ENCODE results near the gene REM2. TPM values are rescaled to one million over a fixed set of nuclear protein-coding genes. Genes with fewer than 3 reads are reported as not detected.

The REM2 gene
- total RNA-seq, 4 donors from 2014 or later = 0.57 to 2.1 (median 1.4) TPM

DNA sequence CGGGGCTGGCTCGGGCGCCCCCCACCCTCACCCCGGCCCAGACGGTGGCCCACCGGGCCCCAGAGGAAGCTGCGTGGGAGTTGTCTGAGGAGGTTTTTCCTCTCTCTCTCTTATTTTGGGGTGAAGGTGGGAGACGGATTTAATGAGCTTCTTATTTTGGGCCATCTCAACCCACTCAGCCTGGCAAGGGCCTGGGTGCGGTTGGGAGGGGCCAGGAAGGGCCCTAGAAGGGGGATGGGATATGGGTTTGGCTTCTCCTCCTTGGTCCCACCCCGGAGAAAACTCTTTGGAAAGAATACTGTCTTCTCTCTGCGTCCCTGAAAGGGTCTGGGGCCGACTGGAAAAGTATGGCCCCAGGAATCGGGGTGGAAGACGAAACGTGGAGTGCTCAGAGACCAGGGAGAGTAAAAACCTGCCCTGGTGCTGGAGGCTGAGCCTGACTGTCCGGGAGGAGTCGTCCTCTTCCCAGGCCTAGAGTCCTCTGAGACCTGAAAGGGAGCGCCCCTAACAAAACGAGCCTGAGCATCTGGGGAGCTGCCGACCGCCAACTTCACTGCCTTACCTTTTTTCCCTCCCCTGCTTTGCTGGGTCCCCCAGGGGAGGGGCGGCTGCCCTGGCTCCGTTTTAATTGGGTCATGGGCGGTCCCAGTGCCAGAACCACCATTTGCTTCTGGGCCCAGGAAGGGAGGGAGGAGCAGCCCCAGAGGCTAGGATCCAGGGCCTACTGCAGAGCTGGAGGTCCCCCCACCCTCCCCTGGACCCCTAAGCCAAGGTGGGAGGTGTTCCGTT, 45.1 kb upstream of the REM2 start:
- H3K27me3 ChIP-seq = no peaks in the 10 kb centered on the region
- peaks cover 0 to 31% (median 0%) of the 10 kb centered on the region in 3 donors for H3K36me3 ChIP-seq
- H3K9me3 ChIP-seq = no peaks in the 10 kb centered on the region
- TF ChIP-seq, protein P1, sequence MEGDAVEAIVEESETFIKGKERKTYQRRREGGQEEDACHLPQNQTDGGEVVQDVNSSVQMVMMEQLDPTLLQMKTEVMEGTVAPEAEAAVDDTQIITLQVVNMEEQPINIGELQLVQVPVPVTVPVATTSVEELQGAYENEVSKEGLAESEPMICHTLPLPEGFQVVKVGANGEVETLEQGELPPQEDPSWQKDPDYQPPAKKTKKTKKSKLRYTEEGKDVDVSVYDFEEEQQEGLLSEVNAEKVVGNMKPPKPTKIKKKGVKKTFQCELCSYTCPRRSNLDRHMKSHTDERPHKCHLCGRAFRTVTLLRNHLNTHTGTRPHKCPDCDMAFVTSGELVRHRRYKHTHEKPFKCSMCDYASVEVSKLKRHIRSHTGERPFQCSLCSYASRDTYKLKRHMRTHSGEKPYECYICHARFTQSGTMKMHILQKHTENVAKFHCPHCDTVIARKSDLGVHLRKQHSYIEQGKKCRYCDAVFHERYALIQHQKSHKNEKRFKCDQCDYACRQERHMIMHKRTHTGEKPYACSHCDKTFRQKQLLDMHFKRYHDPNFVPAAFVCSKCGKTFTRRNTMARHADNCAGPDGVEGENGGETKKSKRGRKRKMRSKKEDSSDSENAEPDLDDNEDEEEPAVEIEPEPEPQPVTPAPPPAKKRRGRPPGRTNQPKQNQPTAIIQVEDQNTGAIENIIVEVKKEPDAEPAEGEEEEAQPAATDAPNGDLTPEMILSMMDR (IDR thresholded peaks at IDR 0.05) = no peak
- TF ChIP-seq POLR2A (IDR thresholded peaks at IDR 0.05) = no peak
- DNase-seq = peak in 2 of 3 donors; percentile 56 to 70
- H3K4me3 ChIP-seq = peak overlapping the region; percentile 46 to 86 (median 72)
- peaks cover 0 to 29% (median 4%) of the 10 kb centered on the region in 4 donors for H3K4me1 ChIP-seq
- H3K27ac ChIP-seq = peak overlapping the region; percentile 74 to 94 (median 88)

DNA sequence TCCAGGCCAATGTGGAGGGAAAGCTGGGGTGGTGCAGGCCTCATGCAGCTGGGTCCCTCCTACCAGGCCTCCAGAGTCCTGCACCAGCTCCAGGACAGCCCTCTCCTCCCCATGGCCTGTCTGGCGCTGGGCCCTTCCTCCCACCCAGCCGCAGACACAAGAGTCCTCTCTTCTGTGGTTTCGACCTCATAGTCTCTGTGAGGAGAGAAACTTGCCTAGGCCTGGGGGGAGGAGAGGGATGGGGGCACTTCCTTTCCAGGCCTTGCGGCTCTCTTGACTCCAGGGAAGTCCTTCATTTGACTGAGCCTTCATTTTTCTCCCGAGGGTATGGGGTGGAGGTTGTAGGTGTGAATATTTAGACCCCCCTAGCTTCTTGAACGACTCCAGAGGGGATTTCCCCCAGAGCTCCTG, 44.4 kb upstream of the REM2 start:
- Histone ChIP-seq H3K9me3 (no peaks in the 10 kb centered on the region), H3K4me3 (peak overlapping the region; percentile 46 to 86 (median 72)), H3K27me3 (no peaks in the 10 kb centered on the region), H3K36me3 (peaks cover 0 to 34% (median 0%) of the 10 kb centered on the region in 3 donors), H3K4me1 (peaks cover 0 to 29% (median 4%) of the 10 kb centered on the region in 4 donors), H3K27ac (peak overlapping the region; percentile 74 to 94 (median 88))
- no peak for TF ChIP-seq POLR2A (IDR thresholded peaks at IDR 0.05)
- DNase-seq = peak in 1 of 3 donors; percentile 50

DNA sequence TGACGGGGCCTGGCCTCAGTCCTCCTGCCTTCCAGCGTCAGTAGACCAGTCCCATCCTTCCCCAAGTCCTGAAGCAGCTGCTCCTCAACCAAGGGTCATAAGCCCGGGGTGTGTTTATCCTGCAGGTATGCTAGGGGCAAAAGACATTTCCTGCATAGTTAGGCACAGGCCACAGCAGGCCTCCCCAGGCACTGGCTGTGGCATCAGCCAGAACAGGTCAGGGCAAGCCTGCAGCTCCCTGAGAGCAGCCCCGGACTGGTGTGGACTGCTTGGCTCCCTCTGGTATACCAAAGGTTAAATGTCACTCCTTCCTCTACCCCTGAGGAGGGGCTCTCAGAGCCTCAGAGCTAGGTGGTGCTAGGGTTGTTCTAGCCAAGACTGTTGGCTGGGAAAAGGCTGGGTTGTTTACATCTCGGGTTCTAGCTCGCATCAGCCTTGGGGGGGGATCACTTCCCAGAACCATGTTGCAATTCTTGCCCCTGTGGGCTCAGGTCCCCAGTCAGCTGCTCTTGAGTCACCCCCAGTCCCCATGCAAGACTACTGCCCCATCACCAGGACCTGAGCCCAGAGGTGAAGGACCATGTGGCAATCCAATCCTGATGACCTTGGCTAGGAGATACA, 43.8 kb upstream of the REM2 start:
- TF ChIP-seq POLR2A (IDR thresholded peaks at IDR 0.05) = peak in 1 of 2 donors; percentile 20
- TF ChIP-seq, protein P1 (IDR thresholded peaks at IDR 0.05) = no peak
- Histone ChIP-seq H3K4me1 (peaks cover 0 to 29% (median 4%) of the 10 kb centered on the region in 4 donors), H3K27me3 (no peaks in the 10 kb centered on the region), H3K27ac (peak overlapping the region; percentile 74 to 94 (median 88)), H3K36me3 (peaks cover 0 to 34% (median 0%) of the 10 kb centered on the region in 3 donors), H3K9me3 (no peaks in the 10 kb centered on the region), H3K4me3 (peak overlapping the region; percentile 46 to 86 (median 72))
- peak in 2 of 3 donors; percentile 47 to 65 for DNase-seq

DNA sequence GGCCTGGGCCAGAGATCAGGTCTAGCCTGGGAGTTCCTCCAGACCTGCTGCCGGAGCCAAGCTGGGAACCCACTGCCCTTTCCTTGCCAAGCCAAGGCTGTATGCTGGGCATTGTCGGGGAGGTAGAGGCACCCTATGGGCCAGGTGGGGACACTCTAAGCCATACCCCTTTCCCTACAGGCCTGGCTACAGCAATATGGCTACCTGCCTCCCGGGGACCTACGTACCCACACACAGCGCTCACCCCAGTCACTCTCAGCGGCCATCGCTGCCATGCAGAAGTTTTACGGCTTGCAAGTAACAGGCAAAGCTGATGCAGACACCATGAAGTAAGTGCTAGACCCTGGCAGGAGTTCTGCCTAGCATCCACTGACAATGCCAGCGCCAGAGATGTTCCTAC, 41.7 kb upstream of the REM2 start:
- peaks cover 0 to 37% (median 4%) of the 10 kb centered on the region in 4 donors for H3K4me1 ChIP-seq
- H3K27ac ChIP-seq = peak overlapping the region in 1 of 4 donors; percentile 25
- no peak overlapping the region for H3K4me3 ChIP-seq
- DNase-seq = peak in 1 of 3 donors; percentile 21
- H3K9me3 ChIP-seq = no peaks in the 10 kb centered on the region
- peaks cover 0 to 53% (median 0%) of the 10 kb centered on the region in 3 donors for H3K36me3 ChIP-seq
- TF ChIP-seq, protein P1 (IDR thresholded peaks at IDR 0.05) = no peak
- no peak for TF ChIP-seq POLR2A (IDR thresholded peaks at IDR 0.05)
- no peaks in the 10 kb centered on the region for H3K27me3 ChIP-seq

DNA sequence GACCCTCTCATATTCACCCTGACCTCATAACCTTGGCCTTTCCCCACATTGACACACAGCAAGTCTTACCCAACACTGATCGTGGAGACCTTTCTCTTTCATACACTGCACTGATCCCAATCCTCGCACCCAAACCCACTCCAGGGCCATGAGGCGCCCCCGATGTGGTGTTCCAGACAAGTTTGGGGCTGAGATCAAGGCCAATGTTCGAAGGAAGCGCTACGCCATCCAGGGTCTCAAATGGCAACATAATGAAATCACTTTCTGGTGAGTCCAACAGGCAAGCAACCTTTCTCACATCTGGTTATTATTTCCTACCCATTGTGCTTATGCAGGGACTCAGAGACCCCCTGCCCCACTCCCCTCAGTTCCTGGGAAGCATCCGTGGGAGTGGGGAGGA, 41.3 kb upstream of the REM2 start:
- Histone ChIP-seq H3K4me1 (peaks cover 0 to 41% (median 4%) of the 10 kb centered on the region in 4 donors), H3K36me3 (peaks cover 0 to 56% (median 0%) of the 10 kb centered on the region in 3 donors), H3K9me3 (no peaks in the 10 kb centered on the region), H3K27ac (peak overlapping the region in 1 of 4 donors; percentile 25), H3K4me3 (no peak overlapping the region), H3K27me3 (no peaks in the 10 kb centered on the region)
- peak in 1 of 3 donors; percentile 35 for DNase-seq
- TF ChIP-seq, protein P1 (IDR thresholded peaks at IDR 0.05) = no peak
- TF ChIP-seq POLR2A (IDR thresholded peaks at IDR 0.05) = no peak

Data from Peyer's patch (tissue), 4 donors.